GM23338 (cell line): ENCODE results near the gene DAZAP1. TPM values are rescaled to one million over a fixed set of nuclear protein-coding genes. Genes with fewer than 3 reads are reported as not detected.

Source experiments
- ATAC-seq: fragments of 200-7000 bp; cut with Tn5 transposase; 3 replicates; pipeline ENCODE4 v1.9.1; 2020
- DNase-seq: peaks from one replicate; pipeline ENCODE4 v3.0.0-alpha.2; 2015; ENCODE audit warnings: low spot score
- H2AFZ ChIP-seq: fragments of 200-600 bp; sonication (generic); 2 replicates; pipeline ENCODE4 v1.8.0; 2016; ENCODE audit warnings: antibody characterized with exemption, mild to moderate bottlenecking, moderate library complexity
- H3F3A ChIP-seq: fragments of 200-600 bp; sonication (generic); replicated peaks from 2 replicates; pipeline ENCODE4 v1.8.0; 2017; ENCODE audit warnings: antibody characterized with exemption, mixed run types, low read depth
- H3K27ac ChIP-seq: fragments of 200-600 bp; sonication (generic); 2 replicates; pipeline ENCODE4 v1.6.1; 2016; ENCODE audit warnings: low read depth
- H3K27me3 ChIP-seq: fragments of 200-600 bp; sonication (generic); 2 replicates; pipeline ENCODE4 v1.8.0; 2016; ENCODE audit warnings: mild to moderate bottlenecking, mixed run types, moderate library complexity; ENCODE audit not compliant: insufficient read depth
- H3K36me3 ChIP-seq: fragments of 200-600 bp; sonication (generic); 2 replicates; pipeline ENCODE4 v1.8.0; 2016; ENCODE audit warnings: mild to moderate bottlenecking; ENCODE audit not compliant: insufficient read depth
- H3K4me1 ChIP-seq: fragments of 200-600 bp; sonication (generic); 2 replicates; pipeline ENCODE4 v1.8.0; 2016; ENCODE audit warnings: mild to moderate bottlenecking, moderate library complexity; ENCODE audit not compliant: insufficient read depth
- H3K4me2 ChIP-seq: fragments of 200-600 bp; sonication (generic); 2 replicates; pipeline ENCODE4 v1.7.1; 2017; ENCODE audit warnings: mixed run types
- H3K4me3 ChIP-seq: fragments of 200-600 bp; sonication (generic); 2 replicates; pipeline ENCODE4 v1.6.1; 2016; ENCODE audit warnings: mixed run types
- H3K79me2 ChIP-seq: fragments of 200-600 bp; sonication (generic); replicated peaks from 2 replicates; pipeline ENCODE4 v1.8.0; 2017; ENCODE audit warnings: mild to moderate bottlenecking; ENCODE audit not compliant: insufficient read depth
- H3K9me2 ChIP-seq: fragments of 200-600 bp; sonication (generic); 2 replicates; pipeline ENCODE4 v1.8.0; 2017; ENCODE audit not compliant: insufficient read depth
- H4K20me1 ChIP-seq: fragments of 200-600 bp; sonication (generic); replicated peaks from 2 replicates; pipeline ENCODE4 v1.8.0; 2017; ENCODE audit warnings: mild to moderate bottlenecking; ENCODE audit not compliant: insufficient read depth
- H3K27ac Mint-ChIP-seq: 2 replicates; pipeline ENCODE4 v1.8.0; 2020; ENCODE audit warnings: inconsistent platforms, mild to moderate bottlenecking, moderate library complexity, mixed read lengths
- H3K27me3 Mint-ChIP-seq: 3 replicates; pipeline ENCODE4 v1.8.0; 2022; ENCODE audit warnings: low read depth, mild to moderate bottlenecking, moderate library complexity, mixed read lengths, inconsistent platforms; ENCODE audit not compliant: insufficient read depth, poor library complexity
- H3K36me3 Mint-ChIP-seq: 3 replicates; pipeline ENCODE4 v1.8.0; 2021; ENCODE audit warnings: low read depth, mild to moderate bottlenecking, inconsistent platforms, moderate library complexity, mixed read lengths
- H3K4me1 Mint-ChIP-seq: 3 replicates; pipeline ENCODE4 v1.8.0; 2020; ENCODE audit warnings: mild to moderate bottlenecking, inconsistent platforms, mixed read lengths
- H3K4me3 Mint-ChIP-seq: 3 replicates; pipeline ENCODE4 v1.8.0; 2021; ENCODE audit warnings: moderate library complexity, mild to moderate bottlenecking, inconsistent platforms, mixed read lengths
- H3K9me3 Mint-ChIP-seq: 3 replicates; pipeline ENCODE4 v1.8.0; 2020; ENCODE audit warnings: moderate library complexity, mild to moderate bottlenecking, inconsistent platforms, mixed read lengths
- CREB1 ChIP-seq: fragments of 250-450 bp; sonication (Bioruptor Pico); IDR thresholded peaks from 2 replicates; pipeline ENCODE4 v1.5.0; 2020; ENCODE audit warnings: low read depth, mild to moderate bottlenecking, moderate library complexity
- EZH2 ChIP-seq: fragments of 200-600 bp; sonication (generic); IDR thresholded peaks from one replicate; pipeline ENCODE4 v1.8.0; 2017; ENCODE audit warnings: antibody characterized with exemption, mild to moderate bottlenecking, low read depth; ENCODE audit not compliant: unreplicated experiment
- EZH2phosphoT487 ChIP-seq: fragments of 200-600 bp; sonication (generic); IDR thresholded peaks from one replicate; pipeline ENCODE4 v1.8.1; 2018; ENCODE audit warnings: antibody characterized with exemption; ENCODE audit not compliant: unreplicated experiment
- JUNB ChIP-seq: IDR thresholded peaks from one replicate; pipeline ENCODE4 v1.6.1; 2016; ENCODE audit warnings: antibody characterized with exemption; ENCODE audit not compliant: unreplicated experiment
- NANOG ChIP-seq: IDR thresholded peaks from 2 replicates; pipeline ENCODE4 v1.6.1; 2016; ENCODE audit warnings: antibody characterized with exemption, borderline replicate concordance
- POLR2AphosphoS5 ChIP-seq: IDR thresholded peaks from 2 replicates; pipeline ENCODE4 v1.6.1; 2016; ENCODE audit warnings: antibody characterized with exemption, low read depth
- ZNF114 ChIP-seq: fragments of 250-450 bp; sonication (Bioruptor Pico); IDR thresholded peaks from 2 replicates; pipeline ENCODE4 v1.5.0; 2020; ENCODE audit warnings: mild to moderate bottlenecking, moderate library complexity
- ZNF331 ChIP-seq: fragments of 250-450 bp; sonication (Bioruptor Pico); IDR thresholded peaks from 2 replicates; pipeline ENCODE4 v1.5.0; 2020; ENCODE audit warnings: low read depth, mild to moderate bottlenecking, moderate library complexity
- polyA plus RNA-seq: library from polyadenylated mRNA; unstranded; fragments of >200 nt; fragmentation: Nextera tagmentation; extraction: Ambion mirVana; gene quantifications from 2 replicates; pipeline ENCODE4 v1.2.1, GENCODE V29; 2016
- total RNA-seq: library from RNA; depleted of rRNA; stranded (reverse); fragments of >200 nt; shearing (Covaris generic); gene quantifications from 2 replicates; pipeline ENCODE4 v1.2.3, GENCODE V29; 2014
- TF ChIP-seq, protein P1 (sequence below): IDR thresholded peaks from 2 replicates; pipeline ENCODE4 v1.6.1; 2016; ENCODE audit warnings: antibody characterized with exemption
- TF ChIP-seq, protein P2 (sequence below), 2 experiments: fragments of 200-600 bp in 1 of 2; sonication (generic) in 1 of 2; conservative IDR thresholded peaks; 2 replicates each; pipeline versions ENCODE4 v1.5.1 to v1.6.1; 2016 to 2017; ENCODE audit warnings: antibody characterized with exemption in 2 of 2, low read depth in 2 of 2, mild to moderate bottlenecking in 2 of 2, moderate library complexity in 1 of 2
- TF ChIP-seq, protein P3 (sequence below): fragments of 250-450 bp; sonication (Bioruptor Pico); IDR thresholded peaks from 2 replicates; pipeline ENCODE4 v1.5.0; 2020; ENCODE audit warnings: mild to moderate bottlenecking, moderate library complexity

Gene DAZAP1
- total and polyA plus RNA-seq, 2 experiments from 2014 or later, result 44.1 to 194 TPM

DNA sequence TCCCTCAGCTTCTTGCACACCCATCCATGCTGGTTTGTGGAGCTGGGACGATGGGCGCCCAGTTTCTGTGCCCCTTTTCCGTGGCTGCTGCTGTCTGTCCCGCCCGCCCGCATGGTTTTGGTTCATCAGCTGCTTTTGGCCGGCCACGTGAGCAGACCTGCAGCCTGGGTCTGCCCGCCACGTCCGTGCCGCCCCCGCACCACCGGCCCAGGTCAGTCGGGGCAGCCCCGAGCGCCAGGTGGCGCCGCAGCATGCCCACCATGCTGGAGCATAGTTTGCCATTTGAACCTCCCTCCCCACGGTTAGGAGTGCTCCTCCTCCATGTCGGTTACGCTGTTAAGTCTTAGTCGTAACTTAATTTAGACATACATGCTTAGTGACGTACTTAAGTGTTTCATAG is 15.6 kb downstream of the DAZAP1 start:
- peak; percentile 32 for ATAC-seq
- H3K9me3 Mint-ChIP-seq, result no peaks in the 10 kb centered on the region
- Histone ChIP-seq H3K27ac (0 out of 2 replicates have a peak overlapping the region, but pooled peaks have one; percentile 55), H3K9me2 (no peaks in the 10 kb centered on the region), H3K27me3 (no peaks in the 10 kb centered on the region), H3F3A (peaks cover 47% of the 10 kb centered on the region), H3K4me1 (no peaks in the 10 kb centered on the region; the same call in 1 of the 2 replicates), H4K20me1 (peaks cover 50% of the 10 kb centered on the region), H3K4me3 (no peak overlapping the region), H2AFZ (no peak overlapping the region), H3K79me2 (peaks cover 79% of the 10 kb centered on the region), H3K36me3 (peaks cover 49% of the 10 kb centered on the region), H3K4me2 (no peak overlapping the region)
- TF ChIP-seq, protein P1, sequence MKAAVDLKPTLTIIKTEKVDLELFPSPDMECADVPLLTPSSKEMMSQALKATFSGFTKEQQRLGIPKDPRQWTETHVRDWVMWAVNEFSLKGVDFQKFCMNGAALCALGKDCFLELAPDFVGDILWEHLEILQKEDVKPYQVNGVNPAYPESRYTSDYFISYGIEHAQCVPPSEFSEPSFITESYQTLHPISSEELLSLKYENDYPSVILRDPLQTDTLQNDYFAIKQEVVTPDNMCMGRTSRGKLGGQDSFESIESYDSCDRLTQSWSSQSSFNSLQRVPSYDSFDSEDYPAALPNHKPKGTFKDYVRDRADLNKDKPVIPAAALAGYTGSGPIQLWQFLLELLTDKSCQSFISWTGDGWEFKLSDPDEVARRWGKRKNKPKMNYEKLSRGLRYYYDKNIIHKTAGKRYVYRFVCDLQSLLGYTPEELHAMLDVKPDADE, result no peak
- TF ChIP-seq, protein P2, sequence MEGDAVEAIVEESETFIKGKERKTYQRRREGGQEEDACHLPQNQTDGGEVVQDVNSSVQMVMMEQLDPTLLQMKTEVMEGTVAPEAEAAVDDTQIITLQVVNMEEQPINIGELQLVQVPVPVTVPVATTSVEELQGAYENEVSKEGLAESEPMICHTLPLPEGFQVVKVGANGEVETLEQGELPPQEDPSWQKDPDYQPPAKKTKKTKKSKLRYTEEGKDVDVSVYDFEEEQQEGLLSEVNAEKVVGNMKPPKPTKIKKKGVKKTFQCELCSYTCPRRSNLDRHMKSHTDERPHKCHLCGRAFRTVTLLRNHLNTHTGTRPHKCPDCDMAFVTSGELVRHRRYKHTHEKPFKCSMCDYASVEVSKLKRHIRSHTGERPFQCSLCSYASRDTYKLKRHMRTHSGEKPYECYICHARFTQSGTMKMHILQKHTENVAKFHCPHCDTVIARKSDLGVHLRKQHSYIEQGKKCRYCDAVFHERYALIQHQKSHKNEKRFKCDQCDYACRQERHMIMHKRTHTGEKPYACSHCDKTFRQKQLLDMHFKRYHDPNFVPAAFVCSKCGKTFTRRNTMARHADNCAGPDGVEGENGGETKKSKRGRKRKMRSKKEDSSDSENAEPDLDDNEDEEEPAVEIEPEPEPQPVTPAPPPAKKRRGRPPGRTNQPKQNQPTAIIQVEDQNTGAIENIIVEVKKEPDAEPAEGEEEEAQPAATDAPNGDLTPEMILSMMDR (conservative IDR thresholded peaks at IDR 0.05; ENCODE audit: low read depth in 2 of 2), result peak; percentile 29 to 58
- H3K36me3 Mint-ChIP-seq, result peaks cover 84% of the 10 kb centered on the region
- H3K4me1 Mint-ChIP-seq, result peaks cover 30% of the 10 kb centered on the region
- H3K4me3 Mint-ChIP-seq, result no peak overlapping the region
- no peak overlapping the region; the same call in 1 of the 2 replicates for H3K27ac Mint-ChIP-seq
- H3K27me3 Mint-ChIP-seq, result peaks cover 4% of the 10 kb centered on the region
- DNase-seq, result no peak

DNA sequence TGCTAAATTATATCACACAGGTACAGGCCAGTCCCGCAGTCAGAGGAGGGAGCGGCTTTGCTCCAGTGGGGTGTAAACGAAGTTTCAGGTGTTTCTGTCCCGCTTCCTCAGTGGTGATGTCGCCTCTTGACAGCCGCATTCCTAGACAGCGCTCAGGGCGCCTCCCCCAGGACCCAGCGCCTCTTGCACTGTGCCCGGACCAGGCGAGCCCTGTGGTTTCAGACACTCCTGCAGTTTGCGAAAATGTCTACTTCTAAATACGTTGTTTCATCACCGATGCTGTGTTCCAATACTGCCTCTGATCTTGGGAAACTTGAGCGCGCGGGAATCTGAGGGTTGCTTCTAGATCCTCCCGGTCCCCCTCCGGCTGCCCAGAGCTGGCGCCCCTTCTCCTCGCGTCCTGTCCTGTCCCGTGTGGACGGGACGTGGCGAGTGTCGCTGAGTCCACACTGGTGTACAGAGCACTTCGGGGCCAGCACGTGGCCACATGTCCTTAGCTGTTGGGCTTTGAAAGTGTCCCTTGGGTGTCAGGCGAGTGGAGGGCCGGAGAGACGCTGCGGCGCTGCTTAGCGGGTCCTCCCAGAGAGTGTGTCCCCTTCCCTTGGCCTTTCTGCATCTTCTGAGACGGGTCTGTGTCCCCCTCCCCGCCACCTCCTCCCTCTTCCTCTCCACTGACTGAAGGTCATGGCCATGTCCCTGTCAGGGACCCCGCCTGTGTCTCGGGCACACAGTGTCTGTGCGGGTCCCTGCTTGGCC is 16.2 kb downstream of the DAZAP1 start:
- no peak overlapping the region for H3K4me2 ChIP-seq
- peaks cover 53% of the 10 kb centered on the region for H3F3A ChIP-seq
- no peak overlapping the region for H3K4me3 ChIP-seq
- H2AFZ ChIP-seq, result no peak overlapping the region
- Mint-ChIP-seq H3K9me3 (no peaks in the 10 kb centered on the region), H3K27ac (peak overlapping the region; percentile 73; the same call in 1 of the 2 replicates), H3K36me3 (peaks cover 82% of the 10 kb centered on the region), H3K4me3 (no peak overlapping the region), H3K4me1 (peaks cover 25% of the 10 kb centered on the region), H3K27me3 (peaks cover 4% of the 10 kb centered on the region)
- no peaks in the 10 kb centered on the region for H3K9me2 ChIP-seq
- H4K20me1 ChIP-seq, result peaks cover 50% of the 10 kb centered on the region
- DNase-seq (no peak), ATAC-seq (0 out of 3 replicates have a peak, but pooled peaks have one; percentile 10)
- H3K4me1 ChIP-seq, result no peaks in the 10 kb centered on the region; the same call in 1 of the 2 replicates
- H3K27ac ChIP-seq, result no peak overlapping the region
- peaks cover 52% of the 10 kb centered on the region for H3K36me3 ChIP-seq
- H3K27me3 ChIP-seq, result no peaks in the 10 kb centered on the region
- H3K79me2 ChIP-seq, result peaks cover 79% of the 10 kb centered on the region
- TF ChIP-seq ZNF114 (CRISPR knock-in tag) (no peak), ZNF331 (no peak), JUNB (no peak), EZH2phosphoT487 (no peak), EZH2 (no peak), POLR2AphosphoS5 (no peak), CREB1 (no peak), NANOG (no peak)
- TF ChIP-seq, protein P3, sequence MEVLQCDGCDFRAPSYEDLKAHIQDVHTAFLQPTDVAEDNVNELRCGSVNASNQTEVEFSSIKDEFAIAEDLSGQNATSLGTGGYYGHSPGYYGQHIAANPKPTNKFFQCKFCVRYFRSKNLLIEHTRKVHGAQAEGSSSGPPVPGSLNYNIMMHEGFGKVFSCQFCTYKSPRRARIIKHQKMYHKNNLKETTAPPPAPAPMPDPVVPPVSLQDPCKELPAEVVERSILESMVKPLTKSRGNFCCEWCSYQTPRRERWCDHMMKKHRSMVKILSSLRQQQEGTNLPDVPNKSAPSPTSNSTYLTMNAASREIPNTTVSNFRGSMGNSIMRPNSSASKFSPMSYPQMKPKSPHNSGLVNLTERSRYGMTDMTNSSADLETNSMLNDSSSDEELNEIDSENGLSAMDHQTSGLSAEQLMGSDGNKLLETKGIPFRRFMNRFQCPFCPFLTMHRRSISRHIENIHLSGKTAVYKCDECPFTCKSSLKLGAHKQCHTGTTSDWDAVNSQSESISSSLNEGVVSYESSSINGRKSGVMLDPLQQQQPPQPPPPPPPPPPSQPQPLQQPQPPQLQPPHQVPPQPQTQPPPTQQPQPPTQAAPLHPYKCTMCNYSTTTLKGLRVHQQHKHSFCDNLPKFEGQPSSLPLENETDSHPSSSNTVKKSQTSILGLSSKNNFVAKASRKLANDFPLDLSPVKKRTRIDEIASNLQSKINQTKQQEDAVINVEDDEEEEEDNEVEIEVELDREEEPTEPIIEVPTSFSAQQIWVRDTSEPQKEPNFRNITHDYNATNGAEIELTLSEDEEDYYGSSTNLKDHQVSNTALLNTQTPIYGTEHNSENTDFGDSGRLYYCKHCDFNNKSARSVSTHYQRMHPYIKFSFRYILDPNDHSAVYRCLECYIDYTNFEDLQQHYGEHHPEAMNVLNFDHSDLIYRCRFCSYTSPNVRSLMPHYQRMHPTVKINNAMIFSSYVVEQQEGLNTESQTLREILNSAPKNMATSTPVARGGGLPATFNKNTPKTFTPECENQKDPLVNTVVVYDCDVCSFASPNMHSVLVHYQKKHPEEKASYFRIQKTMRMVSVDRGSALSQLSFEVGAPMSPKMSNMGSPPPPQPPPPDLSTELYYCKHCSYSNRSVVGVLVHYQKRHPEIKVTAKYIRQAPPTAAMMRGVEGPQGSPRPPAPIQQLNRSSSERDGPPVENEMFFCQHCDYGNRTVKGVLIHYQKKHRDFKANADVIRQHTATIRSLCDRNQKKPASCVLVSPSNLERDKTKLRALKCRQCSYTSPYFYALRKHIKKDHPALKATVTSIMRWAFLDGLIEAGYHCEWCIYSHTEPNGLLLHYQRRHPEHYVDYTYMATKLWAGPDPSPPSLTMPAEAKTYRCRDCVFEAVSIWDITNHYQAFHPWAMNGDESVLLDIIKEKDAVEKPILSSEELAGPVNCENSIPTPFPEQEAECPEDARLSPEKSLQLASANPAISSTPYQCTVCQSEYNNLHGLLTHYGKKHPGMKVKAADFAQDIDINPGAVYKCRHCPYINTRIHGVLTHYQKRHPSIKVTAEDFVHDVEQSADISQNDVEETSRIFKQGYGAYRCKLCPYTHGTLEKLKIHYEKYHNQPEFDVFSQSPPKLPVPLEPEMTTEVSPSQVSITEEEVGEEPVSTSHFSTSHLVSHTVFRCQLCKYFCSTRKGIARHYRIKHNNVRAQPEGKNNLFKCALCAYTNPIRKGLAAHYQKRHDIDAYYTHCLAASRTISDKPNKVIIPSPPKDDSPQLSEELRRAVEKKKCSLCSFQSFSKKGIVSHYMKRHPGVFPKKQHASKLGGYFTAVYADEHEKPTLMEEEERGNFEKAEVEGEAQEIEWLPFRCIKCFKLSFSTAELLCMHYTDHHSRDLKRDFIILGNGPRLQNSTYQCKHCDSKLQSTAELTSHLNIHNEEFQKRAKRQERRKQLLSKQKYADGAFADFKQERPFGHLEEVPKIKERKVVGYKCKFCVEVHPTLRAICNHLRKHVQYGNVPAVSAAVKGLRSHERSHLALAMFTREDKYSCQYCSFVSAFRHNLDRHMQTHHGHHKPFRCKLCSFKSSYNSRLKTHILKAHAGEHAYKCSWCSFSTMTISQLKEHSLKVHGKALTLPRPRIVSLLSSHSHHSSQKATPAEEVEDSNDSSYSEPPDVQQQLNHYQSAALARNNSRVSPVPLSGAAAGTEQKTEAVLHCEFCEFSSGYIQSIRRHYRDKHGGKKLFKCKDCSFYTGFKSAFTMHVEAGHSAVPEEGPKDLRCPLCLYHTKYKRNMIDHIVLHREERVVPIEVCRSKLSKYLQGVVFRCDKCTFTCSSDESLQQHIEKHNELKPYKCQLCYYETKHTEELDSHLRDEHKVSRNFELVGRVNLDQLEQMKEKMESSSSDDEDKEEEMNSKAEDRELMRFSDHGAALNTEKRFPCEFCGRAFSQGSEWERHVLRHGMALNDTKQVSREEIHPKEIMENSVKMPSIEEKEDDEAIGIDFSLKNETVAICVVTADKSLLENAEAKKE (CRISPR knock-in tag), result no peak
